ENCODE measurements around the gene KIFBP.

The KIFBP gene

DNA sequence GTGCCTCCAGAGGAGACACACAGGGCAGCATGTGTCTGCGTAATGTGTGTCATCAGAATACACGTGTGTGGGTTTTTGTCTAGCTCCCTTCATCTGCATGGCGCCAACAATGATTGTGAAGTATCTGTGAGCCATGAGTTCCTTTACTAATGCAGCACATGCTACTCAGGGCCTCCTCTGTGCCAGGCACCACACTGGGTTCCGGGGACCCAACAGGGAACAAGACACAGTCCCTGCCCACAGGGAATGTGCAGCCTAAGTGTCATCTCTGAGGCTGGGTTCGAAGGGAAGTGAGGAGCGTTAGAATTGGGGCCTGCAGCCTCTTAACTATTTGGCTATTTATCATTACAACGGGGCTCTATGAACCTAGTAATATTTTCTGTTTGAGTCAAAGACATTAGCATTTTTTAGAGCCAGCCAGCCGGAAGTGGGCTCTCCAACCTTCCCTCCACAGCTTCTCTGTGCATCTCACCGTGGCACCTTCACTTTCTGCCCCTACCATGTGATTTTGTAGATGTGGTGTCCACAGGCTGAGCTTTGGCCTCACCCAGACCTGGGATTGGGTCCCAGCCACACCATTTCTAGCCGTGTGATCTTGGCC is 55.4 kb downstream of the KIFBP start:
- peak; percentile 88 for DNase-seq (ENCODE audit: low read depth)
- TF ChIP-seq, protein P1, sequence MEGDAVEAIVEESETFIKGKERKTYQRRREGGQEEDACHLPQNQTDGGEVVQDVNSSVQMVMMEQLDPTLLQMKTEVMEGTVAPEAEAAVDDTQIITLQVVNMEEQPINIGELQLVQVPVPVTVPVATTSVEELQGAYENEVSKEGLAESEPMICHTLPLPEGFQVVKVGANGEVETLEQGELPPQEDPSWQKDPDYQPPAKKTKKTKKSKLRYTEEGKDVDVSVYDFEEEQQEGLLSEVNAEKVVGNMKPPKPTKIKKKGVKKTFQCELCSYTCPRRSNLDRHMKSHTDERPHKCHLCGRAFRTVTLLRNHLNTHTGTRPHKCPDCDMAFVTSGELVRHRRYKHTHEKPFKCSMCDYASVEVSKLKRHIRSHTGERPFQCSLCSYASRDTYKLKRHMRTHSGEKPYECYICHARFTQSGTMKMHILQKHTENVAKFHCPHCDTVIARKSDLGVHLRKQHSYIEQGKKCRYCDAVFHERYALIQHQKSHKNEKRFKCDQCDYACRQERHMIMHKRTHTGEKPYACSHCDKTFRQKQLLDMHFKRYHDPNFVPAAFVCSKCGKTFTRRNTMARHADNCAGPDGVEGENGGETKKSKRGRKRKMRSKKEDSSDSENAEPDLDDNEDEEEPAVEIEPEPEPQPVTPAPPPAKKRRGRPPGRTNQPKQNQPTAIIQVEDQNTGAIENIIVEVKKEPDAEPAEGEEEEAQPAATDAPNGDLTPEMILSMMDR (IDR thresholded peaks at IDR 0.05; ENCODE audit: insufficient read depth, low read depth, low read length, missing control alignments): no peak
- peak overlapping the region; percentile 51 for H3K4me3 ChIP-seq (ENCODE audit: low read depth, low read length)

DNA sequence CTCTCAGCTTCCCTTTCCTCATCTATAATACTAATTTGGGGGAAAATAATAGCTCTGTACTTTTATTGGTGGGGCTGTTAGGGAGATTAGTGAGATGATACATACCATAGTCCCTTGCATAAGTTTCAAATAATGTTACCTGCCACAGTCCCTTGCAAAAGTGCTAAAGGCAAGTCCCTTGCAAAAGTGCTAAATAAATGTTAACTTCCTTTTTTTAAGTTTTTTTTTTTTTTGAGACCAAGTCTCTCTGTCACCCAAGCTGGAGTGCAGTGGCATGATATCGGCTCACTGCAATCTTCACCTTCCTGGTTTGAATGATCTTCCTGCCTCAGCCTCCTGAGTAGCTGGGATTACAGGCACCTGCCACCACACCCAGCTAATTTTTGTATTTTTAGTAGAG is 55.9 kb downstream of the KIFBP start:
- TF ChIP-seq, protein P1 (IDR thresholded peaks at IDR 0.05; ENCODE audit: insufficient read depth, low read depth, low read length, missing control alignments): no peak
- H3K4me3 ChIP-seq (ENCODE audit: low read depth, low read length): peak overlapping the region; percentile 51
- DNase-seq (ENCODE audit: low read depth): no peak

GRCh38 chr10:69045441-69046300 is 57.1 kb downstream of the KIFBP start:
- H3K4me3 ChIP-seq (ENCODE audit: low read depth, low read length): peak overlapping the region; percentile 51
- peak; percentile 92 for DNase-seq (ENCODE audit: low read depth)

DNA sequence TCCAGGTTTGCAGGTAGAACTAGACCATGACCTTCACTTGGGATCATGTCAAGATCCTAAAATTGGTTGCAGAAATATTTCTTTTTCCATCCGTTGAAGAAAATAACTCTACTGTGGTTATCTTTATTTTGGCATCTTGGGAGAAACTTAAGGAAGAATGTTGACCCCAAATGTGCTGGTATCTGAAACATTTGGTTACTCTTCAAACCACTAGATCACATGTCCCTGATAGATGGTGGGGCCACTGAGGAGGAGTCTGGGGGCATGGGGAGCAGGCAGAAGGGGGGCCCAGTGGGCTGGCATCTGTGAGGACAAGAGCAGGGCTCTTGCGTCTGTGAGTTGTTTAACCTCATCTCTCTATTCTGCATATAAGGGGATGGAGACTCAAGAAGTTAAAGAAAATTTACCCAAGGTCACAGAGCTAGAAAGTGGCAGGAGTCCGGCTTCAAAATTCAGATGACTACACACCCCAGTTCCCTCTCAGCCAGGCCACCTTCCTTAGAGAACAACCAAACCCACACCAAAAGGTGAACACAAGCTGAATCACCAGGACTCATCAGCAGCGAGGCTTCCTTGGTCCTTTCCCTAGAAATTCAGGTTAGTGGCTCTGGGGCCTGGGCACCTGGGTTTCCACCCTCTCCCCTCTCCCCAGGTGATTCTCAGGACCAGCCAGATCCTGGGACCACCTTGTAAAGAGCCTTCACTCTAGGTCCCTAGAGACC is 58.7 kb downstream of the KIFBP start:
- H3K4me3 ChIP-seq (ENCODE audit: low read depth, low read length): no peak overlapping the region
- DNase-seq (ENCODE audit: low read depth): no peak
- TF ChIP-seq, protein P1 (IDR thresholded peaks at IDR 0.05; ENCODE audit: insufficient read depth, low read depth, low read length, missing control alignments): no peak

More at GRCh38 chr10:69045441-69046300, 57.1 kb downstream of the KIFBP start:
- TF ChIP-seq, protein P1 (IDR thresholded peaks at IDR 0.05; ENCODE audit: insufficient read depth, low read depth, low read length, missing control alignments): no peak

- peak; percentile 65 for DNase-seq (ENCODE audit: low read depth)
- H3K4me3 ChIP-seq (ENCODE audit: low read depth, low read length): no peak overlapping the region
- TF ChIP-seq, protein P1 (IDR thresholded peaks at IDR 0.05; ENCODE audit: insufficient read depth, low read depth, low read length, missing control alignments): no peak
Observed at GRCh38 chr10:69048103-69048502, 59.5 kb downstream of the KIFBP start.

GRCh38 chr10:69049566-69049961 is 61.0 kb downstream of the KIFBP start:
- DNase-seq (ENCODE audit: low read depth): no peak

More at GRCh38 chr10:69049566-69049961, 61.0 kb downstream of the KIFBP start:
- TF ChIP-seq, protein P1 (IDR thresholded peaks at IDR 0.05; ENCODE audit: insufficient read depth, low read depth, low read length, missing control alignments): no peak
- H3K4me3 ChIP-seq (ENCODE audit: low read depth, low read length): no peak overlapping the region

Data from GM12865 (cell line).